MM.1S (cell line): ENCODE data around the gene IL23R.
A peak's percentile ranks its signal among the peaks of the same experiment; 100 is the strongest.

Source experiments
- DNase-seq: peaks from one replicate; pipeline ENCODE4 v3.0.0-alpha.2; 2015
- H2AFZ ChIP-seq: fragments of 300-600 bp; sonication (generic); 2 replicates; pipeline ENCODE4 v1.6.0; 2016; ENCODE audit warnings: antibody characterized with exemption, low read length
- H3F3A ChIP-seq: fragments of 300-600 bp; sonication (generic); 2 replicates; pipeline ENCODE4 v1.6.1; 2016; ENCODE audit warnings: mild to moderate bottlenecking, antibody characterized with exemption, low read length, moderate library complexity, mixed read lengths; ENCODE audit not compliant: insufficient read depth
- H3K27ac ChIP-seq: fragments of 300-600 bp; sonication (generic); 2 replicates; pipeline ENCODE4 v1.5.1; 2016; ENCODE audit warnings: mild to moderate bottlenecking, low read length
- H3K27me3 ChIP-seq: fragments of 300-600 bp; sonication (generic); replicated peaks from 2 replicates; pipeline ENCODE4 v1.6.0; 2016; ENCODE audit warnings: low read length; ENCODE audit not compliant: insufficient read depth
- H3K36me3 ChIP-seq: fragments of 300-600 bp; sonication (generic); replicated peaks from 2 replicates; pipeline ENCODE4 v1.6.1; 2016; ENCODE audit warnings: mild to moderate bottlenecking, low read length, mixed read lengths; ENCODE audit not compliant: insufficient read depth
- H3K4me1 ChIP-seq: fragments of 300-600 bp; sonication (generic); 2 replicates; pipeline ENCODE4 v1.6.1; 2016; ENCODE audit warnings: low read length, mixed read lengths
- H3K4me2 ChIP-seq: fragments of 300-600 bp; sonication (generic); 2 replicates; pipeline ENCODE4 v1.6.0; 2016; ENCODE audit warnings: low read depth, low read length
- H3K4me3 ChIP-seq: fragments of 300-600 bp; sonication (generic); 2 replicates; pipeline ENCODE4 v1.5.1; 2016; ENCODE audit warnings: low read length, mixed read lengths
- H3K79me2 ChIP-seq: fragments of 300-600 bp; sonication (generic); 2 replicates; pipeline ENCODE4 v1.6.1; 2016; ENCODE audit warnings: mixed run types, low read length, mixed read lengths
- H3K9ac ChIP-seq: fragments of 300-600 bp; sonication (generic); 2 replicates; pipeline ENCODE4 v1.6.1; 2016; ENCODE audit warnings: low read length, mixed read lengths
- H3K9me2 ChIP-seq: fragments of 300-600 bp; sonication (generic); replicated peaks from 2 replicates; pipeline ENCODE4 v1.6.1; 2016; ENCODE audit warnings: mild to moderate bottlenecking, low read length, mixed read lengths; ENCODE audit not compliant: insufficient read depth
- H3K9me3 ChIP-seq: fragments of 300-600 bp; sonication (generic); replicated peaks from 2 replicates; pipeline ENCODE4 v1.6.1; 2016; ENCODE audit warnings: mild to moderate bottlenecking, low read length, mixed read lengths; ENCODE audit not compliant: insufficient read depth
- H4K20me1 ChIP-seq: fragments of 300-600 bp; sonication (generic); 2 replicates; pipeline ENCODE4 v1.6.1; 2016; ENCODE audit warnings: mild to moderate bottlenecking, low read length, moderate library complexity, mixed read lengths; ENCODE audit not compliant: insufficient read depth
- CTCF ChIP-seq: fragments of 300-600 bp; sonication (generic); IDR thresholded peaks from 2 replicates; pipeline ENCODE4 v1.5.1; 2016; ENCODE audit warnings: antibody characterized with exemption, low read length, mixed read lengths
- EZH2 ChIP-seq: fragments of 300-600 bp; sonication (generic); optimal IDR thresholded peaks from 2 replicates; pipeline ENCODE3; 2017; ENCODE audit warnings: low read depth, mild to moderate bottlenecking, antibody characterized with exemption, low read length, mixed read lengths
- EZH2phosphoT487 ChIP-seq: fragments of 300-600 bp; sonication (generic); IDR thresholded peaks from 2 replicates; pipeline ENCODE4 v1.6.1; 2018; ENCODE audit warnings: antibody characterized with exemption, low read length

Gene IL23R

GRCh38 chr1:67194209-67194863 is 28.1 kb downstream of the IL23R start:
- H3K27ac ChIP-seq = no peak overlapping the region
- no peak overlapping the region for H3K4me2 ChIP-seq
- peak; percentile 26 for DNase-seq
- TF ChIP-seq EZH2phosphoT487 (no peak), CTCF (no peak), EZH2 (no peak)
- H2AFZ ChIP-seq = no peak overlapping the region
- no peaks in the 10 kb centered on the region for H4K20me1 ChIP-seq
- H3K36me3 ChIP-seq = no peaks in the 10 kb centered on the region
- no peaks in the 10 kb centered on the region for H3K79me2 ChIP-seq
- no peak overlapping the region for H3K4me3 ChIP-seq
- no peaks in the 10 kb centered on the region for H3K9me2 ChIP-seq
- H3F3A ChIP-seq = no peaks in the 10 kb centered on the region
- no peaks in the 10 kb centered on the region for H3K4me1 ChIP-seq
- H3K9ac ChIP-seq = no peak overlapping the region
- no peaks in the 10 kb centered on the region for H3K27me3 ChIP-seq
- H3K9me3 ChIP-seq = no peaks in the 10 kb centered on the region

- Histone ChIP-seq H3K27me3 (no peaks in the 10 kb centered on the region), H3K27ac (no peak overlapping the region), H3K9ac (no peak overlapping the region), H3K36me3 (no peaks in the 10 kb centered on the region), H3K4me2 (no peak overlapping the region), H3K4me1 (no peaks in the 10 kb centered on the region), H4K20me1 (no peaks in the 10 kb centered on the region), H3K79me2 (no peaks in the 10 kb centered on the region), H2AFZ (no peak overlapping the region), H3K9me2 (no peaks in the 10 kb centered on the region), H3K9me3 (no peaks in the 10 kb centered on the region), H3F3A (no peaks in the 10 kb centered on the region), H3K4me3 (no peak overlapping the region)
- TF ChIP-seq CTCF (no peak), EZH2phosphoT487 (no peak), EZH2 (no peak)
- DNase-seq = no peak
These were observed 34.5 kb downstream of the IL23R start for GRCh38 chr1:67200755-67201154.

- Histone ChIP-seq H3K4me3 (no peak overlapping the region), H2AFZ (no peak overlapping the region), H3K36me3 (no peaks in the 10 kb centered on the region), H3K9me2 (no peaks in the 10 kb centered on the region), H3K4me1 (no peaks in the 10 kb centered on the region), H3F3A (no peaks in the 10 kb centered on the region), H4K20me1 (no peaks in the 10 kb centered on the region), H3K79me2 (no peaks in the 10 kb centered on the region), H3K4me2 (no peak overlapping the region), H3K9ac (no peak overlapping the region), H3K9me3 (no peaks in the 10 kb centered on the region), H3K27ac (no peak overlapping the region), H3K27me3 (no peaks in the 10 kb centered on the region)
- TF ChIP-seq CTCF (no peak), EZH2 (no peak), EZH2phosphoT487 (no peak)
- DNase-seq = no peak
These were observed 35.6 kb downstream of the IL23R start for GRCh38 chr1:67201891-67202290.
